Spinal cord (tissue), 10 donors: ENCODE results near the gene CTDSPL. TPM values are rescaled to one million over a fixed set of nuclear protein-coding genes. Genes with fewer than 3 reads are reported as not detected.

ENCODE experiments used
- DNase-seq, 6 donors: peaks; one replicate each; pipeline versions ENCODE4 v3.0.0 to v3.0.0-alpha.2; 2013 to 2015; ENCODE audit warnings: low spot score in 6 of 6, low read depth in 4 of 6
- H3K27ac ChIP-seq: one replicate; pipeline ENCODE4 v1.5.1; 2013; ENCODE audit warnings: low read depth, low read length, control low read depth
- H3K27me3 ChIP-seq: one replicate; pipeline ENCODE4 v1.6.1; 2013; ENCODE audit warnings: low read length; ENCODE audit not compliant: control insufficient read depth, insufficient read depth
- H3K36me3 ChIP-seq: one replicate; pipeline ENCODE4 v1.6.1; 2013; ENCODE audit warnings: low read length; ENCODE audit not compliant: control insufficient read depth, insufficient read depth
- H3K4me1 ChIP-seq: one replicate; pipeline ENCODE4 v1.6.1; 2013; ENCODE audit warnings: low read length; ENCODE audit not compliant: control insufficient read depth, insufficient read depth
- H3K4me3 ChIP-seq: one replicate; pipeline ENCODE4 v1.5.1; 2013; ENCODE audit warnings: low read depth, low read length, control low read depth
- H3K9me3 ChIP-seq: one replicate; pipeline ENCODE4 v1.6.1; 2013; ENCODE audit warnings: low read length; ENCODE audit not compliant: control insufficient read depth, insufficient read depth
- WGBS: methylation state at CpG from one replicate; pipeline ENCODE4 v1.1.5; 2013; ENCODE audit warnings: missing lambda C conversion rate; ENCODE audit not compliant: insufficient coverage; 5-methylcytosine and 5-hydroxymethylcytosine counted together
- polyA plus RNA-seq, 2 donors: library from polyadenylated mRNA; unstranded; fragments of 120-200 nt; gene quantifications; one replicate each; pipeline ENCODE4 v1.2.1, GENCODE V29; 2013; ENCODE audit not compliant: insufficient read length in 2 of 2
- total RNA-seq, 2 donors: library from RNA; depleted of rRNA in 1 of 2; stranded (reverse); fragments of 120-200 nt in 1 of 2; fragments of >200 nt in 1 of 2; gene quantifications; one replicate each; pipeline versions ENCODE4 v1.2.3 to v1.2.4, GENCODE V29; 2013 to 2014
- donor health status: healthy.

CTDSPL gene
- total and polyA plus RNA-seq, 4 donors, result 19.7 to 45.5 (median 30.6) TPM

GRCh38 chr3:37974121-37975083 lies 112.7 kb downstream of the CTDSPL start:
- Histone ChIP-seq H3K27ac (no peak overlapping the region), H3K27me3 (no peaks in the 10 kb centered on the region), H3K4me1 (peaks cover 21% of the 10 kb centered on the region), H3K4me3 (no peak overlapping the region), H3K36me3 (peaks cover 26% of the 10 kb centered on the region), H3K9me3 (no peaks in the 10 kb centered on the region)
- DNase-seq, result peak in 3 of 6 donors; percentile 35 to 80 (median 69)
- WGBS, result 75% methylated on average over 8 of the region's 9 CpGs

GRCh38 chr3:37979541-37980461 lies 118.1 kb downstream of the CTDSPL start:
- H3K27me3 ChIP-seq, result no peaks in the 10 kb centered on the region
- no peak overlapping the region for H3K4me3 ChIP-seq
- H3K27ac ChIP-seq, result no peak overlapping the region
- no peaks in the 10 kb centered on the region for H3K9me3 ChIP-seq
- peaks cover 5% of the 10 kb centered on the region for H3K4me1 ChIP-seq
- DNase-seq, result no peak
- 96% methylated on average over 3 of the region's 8 CpGs for WGBS
- H3K36me3 ChIP-seq, result peaks cover 25% of the 10 kb centered on the region

- Histone ChIP-seq H3K27me3 (no peaks in the 10 kb centered on the region), H3K4me1 (peaks cover 5% of the 10 kb centered on the region), H3K4me3 (no peak overlapping the region), H3K36me3 (peaks cover 27% of the 10 kb centered on the region), H3K9me3 (no peaks in the 10 kb centered on the region), H3K27ac (no peak overlapping the region)
- 95% methylated on average over 12 of the region's 14 CpGs for WGBS
- no peak for DNase-seq
These were observed 119.0 kb downstream of the CTDSPL start for GRCh38 chr3:37980462-37981347.

GRCh38 chr3:37981348-37981664 lies 119.6 kb downstream of the CTDSPL start:
- Histone ChIP-seq H3K27me3 (no peaks in the 10 kb centered on the region), H3K4me3 (no peak overlapping the region), H3K27ac (no peak overlapping the region), H3K4me1 (peaks cover 5% of the 10 kb centered on the region), H3K36me3 (peaks cover 21% of the 10 kb centered on the region), H3K9me3 (no peaks in the 10 kb centered on the region)
- DNase-seq, result no peak
- 92% methylated on average over 2 of the region's 2 CpGs for WGBS

- no peaks in the 10 kb centered on the region for H3K27me3 ChIP-seq
- no peak overlapping the region for H3K27ac ChIP-seq
- peaks cover 5% of the 10 kb centered on the region for H3K4me1 ChIP-seq
- peaks cover 15% of the 10 kb centered on the region for H3K36me3 ChIP-seq
- whole genome bisulfite sequencing, result no CpG with 5 or more reads among the region's 1 CpG
- no peaks in the 10 kb centered on the region for H3K9me3 ChIP-seq
- H3K4me3 ChIP-seq, result no peak overlapping the region
- DNase-seq, result no peak
These were observed 120.7 kb downstream of the CTDSPL start for GRCh38 chr3:37982331-37982730.

GRCh38 chr3:37984051-37984450 lies 122.4 kb downstream of the CTDSPL start:
- H3K4me1 ChIP-seq, result peaks cover 5% of the 10 kb centered on the region
- no peak overlapping the region for H3K4me3 ChIP-seq
- WGBS, result 77% methylated on average over 5 of the region's 7 CpGs
- no peak overlapping the region for H3K27ac ChIP-seq
- H3K9me3 ChIP-seq, result no peaks in the 10 kb centered on the region
- H3K27me3 ChIP-seq, result no peaks in the 10 kb centered on the region
- peaks cover 13% of the 10 kb centered on the region for H3K36me3 ChIP-seq
- DNase-seq, result no peak

- Histone ChIP-seq H3K4me3 (no peak overlapping the region), H3K36me3 (peaks cover 13% of the 10 kb centered on the region), H3K4me1 (peaks cover 5% of the 10 kb centered on the region), H3K27me3 (no peaks in the 10 kb centered on the region), H3K27ac (no peak overlapping the region), H3K9me3 (no peaks in the 10 kb centered on the region)
- DNase-seq, result no peak
- WGBS, result 97% methylated on average over 6 of the region's 7 CpGs
These were observed 122.9 kb downstream of the CTDSPL start for GRCh38 chr3:37984596-37984995.

GRCh38 chr3:37985637-37986320 lies 124.1 kb downstream of the CTDSPL start:
- no peak overlapping the region for H3K27ac ChIP-seq
- no peak for DNase-seq
- no peak overlapping the region for H3K4me3 ChIP-seq
- 89% methylated on average over 8 of the region's 8 CpGs for WGBS
- peaks cover 9% of the 10 kb centered on the region for H3K36me3 ChIP-seq
- peaks cover 5% of the 10 kb centered on the region for H3K4me1 ChIP-seq
- no peaks in the 10 kb centered on the region for H3K27me3 ChIP-seq
- H3K9me3 ChIP-seq, result no peaks in the 10 kb centered on the region
